Heart right ventricle (tissue), 16 donors: ENCODE data around the gene GPER1. TPM values are rescaled to one million over a fixed set of nuclear protein-coding genes. Genes with fewer than 3 reads are reported as not detected.

Source experiments
- ATAC-seq, 8 donors: fragments of 200-7000 bp; cut with Tn5 transposase; one replicate each; pipeline ENCODE4 v1.9.1; 2020; ENCODE audit warnings: mild to moderate bottlenecking in 8 of 8, moderate library complexity in 8 of 8, moderate number of reproducible peaks in 1 of 8
- DNase-seq, 2 donors: peaks; one replicate each; pipeline ENCODE4 v3.0.0-alpha.2; 2020
- H3K27ac ChIP-seq, 10 donors: fragments of 200-600 bp; sonication (generic) in 2 of 10; one replicate each; pipeline versions ENCODE4 v1.5.0 to v1.8.0; 2020 to 2022; ENCODE audit warnings: mild to moderate bottlenecking in 3 of 10
- H3K27me3 ChIP-seq, 7 donors: fragments of 200-600 bp; one replicate each; pipeline ENCODE4 v1.8.0; 2021 to 2022; ENCODE audit warnings: mild to moderate bottlenecking in 2 of 7
- H3K36me3 ChIP-seq, 9 donors: fragments of 200-600 bp; sonication (generic) in 1 of 9; one replicate each; pipeline versions ENCODE4 v1.5.0 to v1.8.0; 2020 to 2022; ENCODE audit warnings: mild to moderate bottlenecking in 2 of 9
- H3K4me1 ChIP-seq, 9 donors: fragments of 200-600 bp; sonication (generic) in 1 of 9; one replicate each; pipeline versions ENCODE4 v1.5.0 to v1.8.0; 2020 to 2022; ENCODE audit warnings: mild to moderate bottlenecking in 4 of 9
- H3K4me3 ChIP-seq, 10 donors: fragments of 200-600 bp; sonication (generic) in 2 of 10; one replicate each; pipeline versions ENCODE4 v1.5.0 to v1.8.0; 2020 to 2022; ENCODE audit warnings: mild to moderate bottlenecking in 7 of 10, moderate library complexity in 2 of 10
- H3K9me3 ChIP-seq, 11 donors: fragments of 200-600 bp in 10 of 11; sonication (generic) in 2 of 11; one replicate each; pipeline versions ENCODE4 v1.5.0 to v1.8.0; 2013 to 2022; ENCODE audit warnings: mild to moderate bottlenecking in 2 of 11, control low read depth in 1 of 11, moderate library complexity in 1 of 11
- WGBS, 2 donors: extraction: QIAGEN DNeasy Blood & Tissue Kit; methylation state at CpG; one replicate each; pipeline ENCODE4 v1.1.7; 2013; ENCODE audit warnings: inconsistent platforms in 1 of 2; 5-methylcytosine and 5-hydroxymethylcytosine counted together
- intact Hi-C, 10 donors: fragments of 100-400 bp; cut with DNase I; formaldehyde crosslinking; loops; one replicate each; pipeline versions ENCODE4 v1.11.1 to v1.14.2; 2022
- polyA plus RNA-seq, 2 donors: library from polyadenylated mRNA; stranded (reverse); fragments of 200-250 nt; gene quantifications; one replicate each; pipeline ENCODE4 v1.2.3, GENCODE V29; 2013
- total RNA-seq, 10 donors: library from RNA; stranded (reverse); fragmentation: NEBNext Ultra II Directional in 3 of 10; extraction: Animal tissue kit (Norgen Biotek cat#: 25700) in 3 of 10; gene quantifications; one replicate each; pipeline versions ENCODE4 v1.2.1 to v1.2.4, GENCODE V29; 2021 to 2023
- TF ChIP-seq, protein P1 (sequence below), 9 donors: fragments of 200-600 bp; sonication (generic) in 2 of 9; IDR thresholded peaks; one replicate each; pipeline versions ENCODE4 v1.5.0 to v1.8.0; 2021 to 2022; ENCODE audit warnings: antibody characterized with exemption in 9 of 9, mild to moderate bottlenecking in 5 of 9, moderate library complexity in 1 of 9
- donor health status: Arrhythmogenic right ventricular cardiomyopathy.
- donor health status: ischemic (EF 13 %, LVEDD 7.1; RV severe dilation, severe dysfunction).
- donor health status: healthy with polysubstance abuse.
- donor health status: DM: no; HTN: yes; CAD: no.
- donor health status: DM: no; HTN: no; CAD: no.
- donor health status: ischemic (EF 25% LVEDD 6.9; RV normal size, moderate dysfunction).
- donor health status: ischemic (EF 25% LVEDD 5.7; RV mildly dilated, moderate dysfunction).
- donor health status: healthy.
- donor health status: DM: yes; HTN: yes; CAD: no.
- donor health status: Ischemic cardiomyopathy.
- donor health status: ischemic (EF 35%, LVEDD 5.7; RV mildly dilated, moderate dysfunction).
- donor health status: nonischemic (EF 11% LVEDD 7.7; RV severe dilation, severe dysfunction).
- donor health status: DM: yes; HTN: yes; CAD: no.
- donor health status: PGD.
- donor health status: ischemic (EF 29% LVEDD 5.4; RV normal size, mild dysfunction).
- donor health status: nonischemic (EF 23%, LVEDD 6.1; RV moderate dilation, normal function).

The GPER1 gene
- total and polyA plus RNA-seq, 12 donors: 1.1 to 4.7 (median 1.9) TPM

DNA sequence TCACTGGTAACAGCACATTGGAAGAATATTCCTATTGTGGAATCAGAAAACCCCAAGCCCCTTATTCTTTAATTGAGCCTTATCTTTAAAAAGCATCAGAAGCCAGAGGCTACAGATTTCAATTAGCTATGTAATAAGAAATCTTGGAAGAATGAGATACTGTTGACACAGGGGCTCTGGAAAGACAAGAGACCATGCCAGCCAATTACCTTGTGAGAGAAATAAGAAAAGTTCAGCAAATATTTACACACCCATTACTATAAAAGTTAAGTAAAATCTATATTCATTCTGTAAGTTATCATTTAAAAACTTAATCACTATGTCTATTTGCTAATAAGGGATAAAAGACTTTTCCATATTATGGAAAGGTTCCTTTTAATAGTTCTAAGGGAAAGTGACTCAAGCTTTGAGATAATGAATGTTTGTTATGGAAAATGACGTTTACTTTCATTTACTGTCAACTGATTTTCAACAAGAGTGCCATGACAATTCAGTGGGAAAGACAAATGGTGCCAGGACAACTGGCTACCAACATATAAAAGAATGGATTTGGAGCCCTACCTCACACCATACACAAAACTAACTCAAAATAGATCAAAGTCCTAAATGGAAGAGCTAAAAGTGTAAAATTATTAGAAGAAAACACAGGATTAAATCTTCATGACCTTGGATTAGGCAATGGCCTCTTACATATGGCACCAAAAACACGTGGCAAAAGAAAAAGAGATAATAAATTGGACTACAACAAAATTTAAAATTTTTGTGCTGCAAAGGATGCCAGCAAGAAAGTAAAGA, 43.8 kb downstream of the GPER1 start:
- 85 to 90% methylated on average over 2 of the region's 2 CpGs for WGBS, 2 donors
- H3K4me1 ChIP-seq: peaks cover 0 to 3% (median 1%) of the 10 kb centered on the region in 9 donors
- intact Hi-C loops: loop anchor here in 3 of 10 donors (10.0 kb wide), 2 partner anchors 47 to 137 kb away; partner anchors contain the start of gene GPER1 (in 1 of the 3)

DNA sequence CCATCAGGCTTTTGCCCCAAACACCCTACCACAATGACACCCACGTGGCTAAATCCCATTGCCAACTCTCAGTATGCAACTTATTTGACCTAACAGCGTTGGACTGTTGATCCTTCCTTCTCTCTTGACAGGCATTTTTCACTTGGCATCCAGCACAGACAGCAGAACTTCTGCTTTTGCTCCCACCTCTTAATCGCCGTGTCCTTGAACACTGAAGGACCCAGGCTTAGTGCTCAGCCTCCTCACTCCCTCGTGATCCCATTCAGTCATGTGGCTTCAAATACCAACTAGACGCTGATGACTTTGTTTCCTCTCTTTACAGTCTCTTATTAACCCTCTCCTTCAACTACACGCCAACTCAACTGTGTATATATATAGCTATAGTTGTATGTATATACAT, 47.0 kb downstream of the GPER1 start:
- H3K4me3 ChIP-seq: no peak overlapping the region
- peaks cover 0 to 4% (median 0%) of the 10 kb centered on the region in 9 donors for H3K36me3 ChIP-seq
- DNase-seq (no peak), ATAC-seq (no peak)
- H3K27ac ChIP-seq: no peak overlapping the region
- peaks cover 0 to 20% (median 16%) of the 10 kb centered on the region in 9 donors for H3K4me1 ChIP-seq
- TF ChIP-seq, protein P1, sequence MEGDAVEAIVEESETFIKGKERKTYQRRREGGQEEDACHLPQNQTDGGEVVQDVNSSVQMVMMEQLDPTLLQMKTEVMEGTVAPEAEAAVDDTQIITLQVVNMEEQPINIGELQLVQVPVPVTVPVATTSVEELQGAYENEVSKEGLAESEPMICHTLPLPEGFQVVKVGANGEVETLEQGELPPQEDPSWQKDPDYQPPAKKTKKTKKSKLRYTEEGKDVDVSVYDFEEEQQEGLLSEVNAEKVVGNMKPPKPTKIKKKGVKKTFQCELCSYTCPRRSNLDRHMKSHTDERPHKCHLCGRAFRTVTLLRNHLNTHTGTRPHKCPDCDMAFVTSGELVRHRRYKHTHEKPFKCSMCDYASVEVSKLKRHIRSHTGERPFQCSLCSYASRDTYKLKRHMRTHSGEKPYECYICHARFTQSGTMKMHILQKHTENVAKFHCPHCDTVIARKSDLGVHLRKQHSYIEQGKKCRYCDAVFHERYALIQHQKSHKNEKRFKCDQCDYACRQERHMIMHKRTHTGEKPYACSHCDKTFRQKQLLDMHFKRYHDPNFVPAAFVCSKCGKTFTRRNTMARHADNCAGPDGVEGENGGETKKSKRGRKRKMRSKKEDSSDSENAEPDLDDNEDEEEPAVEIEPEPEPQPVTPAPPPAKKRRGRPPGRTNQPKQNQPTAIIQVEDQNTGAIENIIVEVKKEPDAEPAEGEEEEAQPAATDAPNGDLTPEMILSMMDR (IDR thresholded peaks at IDR 0.05): no peak
- intact Hi-C loops: loop anchor here in 4 of 10 donors (5.0 to 10.0 kb wide), 3 partner anchors 48 to 140 kb away; partner anchors contain the start of gene GPER1 (in 2 of the 4)
- WGBS, 2 donors: 63 to 68% methylated on average over 7 of the region's 7 CpGs
- no peaks in the 10 kb centered on the region for H3K27me3 ChIP-seq
- peaks cover 0 to 11% (median 0%) of the 10 kb centered on the region in 11 donors for H3K9me3 ChIP-seq

More for the DNA sequence above, 43.8 kb downstream of the GPER1 start:
- Histone ChIP-seq H3K4me3 (no peak overlapping the region), H3K9me3 (peaks cover 0 to 11% (median 0%) of the 10 kb centered on the region in 11 donors), H3K27ac (no peak overlapping the region), H3K36me3 (peaks cover 0 to 10% (median 0%) of the 10 kb centered on the region in 9 donors), H3K27me3 (no peaks in the 10 kb centered on the region)
- no peak for ATAC-seq
- DNase-seq: no peak
- TF ChIP-seq, protein P1 (IDR thresholded peaks at IDR 0.05): no peak

DNA sequence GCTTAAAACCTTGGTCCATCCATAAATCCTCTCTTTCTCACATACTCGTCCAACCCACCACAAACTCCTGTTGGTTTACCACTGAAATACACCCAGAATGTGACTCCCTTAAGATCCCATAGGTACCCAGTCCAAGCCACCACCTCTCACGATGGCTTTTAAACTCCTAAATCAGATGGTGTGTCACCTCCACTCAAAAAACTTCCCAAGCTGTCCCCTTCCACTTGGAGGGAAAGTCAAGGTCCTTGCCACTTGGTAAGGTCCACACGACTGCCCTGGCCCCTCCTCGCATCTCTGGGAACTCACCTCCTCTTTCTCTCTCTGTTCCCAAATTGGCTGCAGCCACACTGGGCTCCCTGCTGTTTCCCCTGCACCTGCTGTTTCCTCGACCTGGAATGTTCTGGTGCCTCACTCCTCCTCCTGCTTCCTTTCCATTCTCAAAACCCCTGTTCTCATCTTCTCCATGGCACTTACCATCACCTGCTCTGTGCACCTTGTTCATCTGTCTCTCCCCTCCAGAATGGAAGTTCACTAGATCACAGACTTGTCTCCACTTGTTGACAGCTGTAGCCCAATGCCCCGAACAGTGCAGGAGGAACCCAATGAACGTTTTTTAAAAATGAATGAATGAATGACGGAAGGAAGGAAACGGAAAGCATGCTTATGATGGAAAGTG, 49.1 kb downstream of the GPER1 start:
- H3K36me3 ChIP-seq: peaks cover 0 to 4% (median 0%) of the 10 kb centered on the region in 9 donors
- intact Hi-C loops: loop anchor here in 4 of 10 donors (5.0 to 10.0 kb wide), 3 partner anchors 50 to 142 kb away; partner anchors contain the start of gene GPER1 (in 2 of the 4)
- H3K27me3 ChIP-seq: no peaks in the 10 kb centered on the region
- TF ChIP-seq, protein P1 (IDR thresholded peaks at IDR 0.05): no peak
- peaks cover 0 to 20% (median 16%) of the 10 kb centered on the region in 9 donors for H3K4me1 ChIP-seq
- H3K4me3 ChIP-seq: peak overlapping the region in 8 of 10 donors; percentile 58 to 95 (median 80)
- DNase-seq: no peak
- no peak for ATAC-seq
- 21 to 31% methylated on average over 9 of the region's 9 CpGs for WGBS, 2 donors
- H3K9me3 ChIP-seq: peaks cover 0 to 5% (median 0%) of the 10 kb centered on the region in 11 donors
- H3K27ac ChIP-seq: no peak overlapping the region
